LNCaP clone FGC (cell line): ENCODE results near the gene C22orf23.

ENCODE experiments used
- DNase-seq: peaks from one replicate; pipeline ENCODE4 v3.0.0-alpha.2; 2011; ENCODE audit warnings: low read depth
- H3K4me3 ChIP-seq: 2 replicates; pipeline ENCODE4 v1.5.1; 2011; ENCODE audit warnings: mild to moderate bottlenecking, low read depth, low read length, control low read depth
- CTCF ChIP-seq: IDR thresholded peaks from 2 replicates; pipeline ENCODE4 v1.5.1; 2012; ENCODE audit warnings: mild to moderate bottlenecking; ENCODE audit not compliant: control insufficient read depth, insufficient read depth; ENCODE audit errors: extremely low read depth

The C22orf23 gene

DNA sequence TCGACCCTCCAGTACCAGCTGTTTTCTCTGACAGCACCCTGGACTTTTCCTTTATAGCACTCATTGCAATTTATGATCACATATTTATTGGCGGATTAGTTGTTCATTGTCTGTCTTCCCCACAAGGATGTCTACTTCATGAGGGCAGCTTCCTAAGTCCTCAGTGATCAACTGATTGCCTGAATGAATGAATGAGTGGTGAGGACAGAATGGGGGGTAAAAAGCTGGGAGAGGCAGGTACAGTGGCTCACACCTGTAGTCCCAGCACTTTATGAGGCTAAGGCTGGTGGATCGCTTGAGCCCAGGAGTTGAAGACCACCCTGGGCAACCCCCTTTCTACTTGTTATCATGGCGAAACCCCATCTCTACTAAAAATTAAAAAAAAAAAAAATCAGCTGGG, 42.1 kb upstream of the C22orf23 start:
- no peak for TF ChIP-seq CTCF
- H3K4me3 ChIP-seq = no peak overlapping the region
- DNase-seq = no peak

- no peak for DNase-seq
- TF ChIP-seq CTCF = no peak
- H3K4me3 ChIP-seq = no peak overlapping the region
These were observed 41.6 kb upstream of the C22orf23 start for GRCh38 chr22:37994982-37995381.

DNA sequence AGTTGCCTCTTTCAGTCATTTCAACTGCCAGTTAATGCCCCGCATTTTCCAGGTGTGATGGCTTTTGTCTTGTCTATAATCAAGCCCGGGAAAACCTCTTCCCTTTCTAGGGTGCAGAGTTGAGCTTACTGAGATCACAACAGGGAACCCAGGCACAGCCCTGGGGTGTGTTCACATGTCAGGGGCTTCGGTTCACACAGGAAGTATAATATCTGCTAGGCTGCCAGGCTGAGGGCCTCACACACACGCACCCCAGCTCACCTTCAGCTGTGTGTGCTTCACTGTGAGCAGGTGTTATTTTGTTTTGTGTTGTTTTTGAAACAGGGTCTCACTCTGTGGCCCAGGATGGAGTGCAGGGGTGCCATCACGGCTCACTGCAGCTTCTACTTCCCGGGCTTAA, 40.6 kb upstream of the C22orf23 start:
- no peak for TF ChIP-seq CTCF

DNA sequence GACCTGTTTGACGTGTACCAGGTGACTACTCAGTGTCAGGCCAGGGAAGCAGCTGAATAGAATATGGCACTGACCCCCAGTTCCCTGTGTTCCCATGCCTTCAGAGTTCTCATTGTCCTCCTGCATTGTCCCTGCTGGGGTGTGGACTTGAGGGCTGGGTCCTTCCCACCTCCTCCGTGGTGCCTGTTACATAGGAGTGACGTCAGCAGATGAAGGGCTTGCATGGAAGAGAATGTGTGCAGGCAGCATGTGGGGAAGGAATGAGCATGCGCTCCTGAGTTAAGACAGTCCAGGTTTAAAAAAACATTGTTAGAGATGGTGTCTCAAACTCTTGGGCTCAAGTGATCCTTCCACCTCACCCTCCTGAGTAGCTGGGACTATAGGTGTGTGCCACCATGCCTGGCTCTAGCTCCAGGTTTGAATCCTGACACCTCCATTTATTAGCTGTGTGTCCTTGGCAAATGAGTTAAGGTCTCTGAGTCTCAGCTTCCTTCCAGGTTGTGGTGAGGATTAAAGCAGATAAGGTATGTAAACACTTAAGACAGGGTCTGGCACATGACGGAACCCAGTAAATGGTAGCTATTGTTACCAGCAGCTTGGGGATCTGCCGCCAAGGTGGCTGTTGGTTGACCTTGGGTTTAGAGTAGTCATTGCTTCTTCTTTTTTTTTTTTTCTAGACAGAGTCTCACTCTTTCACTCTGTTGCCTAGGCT, 38.5 kb upstream of the C22orf23 start:
- no peak for TF ChIP-seq CTCF
- no peak overlapping the region for H3K4me3 ChIP-seq
- DNase-seq = no peak

More for the DNA sequence above, 40.6 kb upstream of the C22orf23 start:
- H3K4me3 ChIP-seq = no peak overlapping the region
- no peak for DNase-seq

- no peak overlapping the region for H3K4me3 ChIP-seq
- DNase-seq = no peak
- TF ChIP-seq CTCF = no peak
These were observed 37.5 kb upstream of the C22orf23 start for GRCh38 chr22:37990862-37991261.

GRCh38 chr22:37990301-37990700, 36.9 kb upstream of the C22orf23 start:
- DNase-seq = no peak
- TF ChIP-seq CTCF = no peak

More at GRCh38 chr22:37990301-37990700, 36.9 kb upstream of the C22orf23 start:
- no peak overlapping the region for H3K4me3 ChIP-seq
